ENCODE data around the gene PLGLB1. TPM values are rescaled to one million over a fixed set of nuclear protein-coding genes. Genes with fewer than 3 reads are reported as not detected.
A peak's percentile ranks its signal among the peaks of the same experiment; 100 is the strongest.
"Not testable (repeated sequence)": the region's sequence is repeated elsewhere in the genome, so short reads cannot be mapped to it uniquely, and the experiment has no call there.

The PLGLB1 gene
- total RNA-seq (10 to 100 TPM; 21.0 to 23.6 TPM), polyA plus RNA-seq (1 to 10 TPM in 1 of 3 donors, under 1 TPM in 2; 0.37 to 2.6 (median 0.49) TPM), total RNA-seq (0.49 to 4.8 (median 1.2) reads per million in 6 experiments)

GRCh38 chr2:87021744-87022143 lies at the start of gene PLGLB1:
Gene PLGLB1 (minus strand): TSS chr2:87021844. CDS start chr2:87021783, 61 bp downstream.
- ATAC-seq, H3K9me3 Mint-ChIP-seq, H3K36me3 Mint-ChIP-seq, POLR2A ChIA-PET, H3K27me3 Mint-ChIP-seq, DNase-seq, H3K4me1 Mint-ChIP-seq, H3K4me3 Mint-ChIP-seq, H3K27ac Mint-ChIP-seq: not testable (repeated sequence)

GRCh38 chr2:87064305-87064704 lies 42.7 kb upstream of the PLGLB1 start:
- Mint-ChIP-seq H3K4me1 (peaks cover 12 to 27% (median 18%) of the 10 kb centered on the region in 4 donors), H3K4me3 (peak overlapping the region in 1 of 10 donors; percentile 6)
- DNase-seq, H3K9me3 Mint-ChIP-seq, POLR2A ChIA-PET, H3K36me3 Mint-ChIP-seq, H3K27me3 Mint-ChIP-seq, H3K27ac Mint-ChIP-seq, ATAC-seq: not testable (repeated sequence)

- H3K4me1 Mint-ChIP-seq: peaks cover 12 to 24% (median 18%) of the 10 kb centered on the region in 4 donors
- DNase-seq, POLR2A ChIA-PET, H3K9me3 Mint-ChIP-seq, H3K4me3 Mint-ChIP-seq, H3K36me3 Mint-ChIP-seq, ATAC-seq, H3K27me3 Mint-ChIP-seq: not testable (repeated sequence)
- peak overlapping the region in 1 of 10 donors; percentile 25 for H3K27ac Mint-ChIP-seq
Measured at GRCh38 chr2:87063431-87063830, 41.8 kb upstream of the PLGLB1 start.

- POLR2A ChIA-PET, H3K4me3 Mint-ChIP-seq, DNase-seq, H3K27ac Mint-ChIP-seq, H3K27me3 Mint-ChIP-seq, H3K36me3 Mint-ChIP-seq, H3K9me3 Mint-ChIP-seq, ATAC-seq, H3K4me1 Mint-ChIP-seq: not testable (repeated sequence)
Measured at GRCh38 chr2:87061519-87061918, 39.9 kb upstream of the PLGLB1 start.

- H3K36me3 Mint-ChIP-seq: peaks cover 0 to 11% (median 0%) of the 10 kb centered on the region in 3 donors
- POLR2A ChIA-PET, H3K4me1 Mint-ChIP-seq, H3K27me3 Mint-ChIP-seq, H3K9me3 Mint-ChIP-seq, H3K4me3 Mint-ChIP-seq, DNase-seq, H3K27ac Mint-ChIP-seq: not testable (repeated sequence)
- ATAC-seq: peak; percentile 56 to 75
Measured at GRCh38 chr2:87057606-87058005, 36.0 kb upstream of the PLGLB1 start.

GRCh38 chr2:87056843-87057242 lies 35.2 kb upstream of the PLGLB1 start:
- ATAC-seq, DNase-seq, H3K4me1 Mint-ChIP-seq, POLR2A ChIA-PET, H3K27me3 Mint-ChIP-seq, H3K9me3 Mint-ChIP-seq, H3K27ac Mint-ChIP-seq, H3K4me3 Mint-ChIP-seq: not testable (repeated sequence)
- H3K36me3 Mint-ChIP-seq: peaks cover 0 to 14% (median 0%) of the 10 kb centered on the region in 3 donors

GRCh38 chr2:87056435-87056834 lies 34.8 kb upstream of the PLGLB1 start:
- H3K36me3 Mint-ChIP-seq: peaks cover 0 to 18% (median 0%) of the 10 kb centered on the region in 3 donors
- peak in 1 of 2 donors; percentile 33 for ATAC-seq
- H3K4me3 Mint-ChIP-seq, POLR2A ChIA-PET, H3K27ac Mint-ChIP-seq, H3K4me1 Mint-ChIP-seq, DNase-seq, H3K9me3 Mint-ChIP-seq, H3K27me3 Mint-ChIP-seq: not testable (repeated sequence)

- H3K36me3 Mint-ChIP-seq: peaks cover 0 to 33% (median 3%) of the 10 kb centered on the region in 3 donors
- peak overlapping the region in 5 of 10 donors; percentile 4 to 76 (median 23) for H3K27ac Mint-ChIP-seq
- H3K9me3 Mint-ChIP-seq, H3K4me3 Mint-ChIP-seq, POLR2A ChIA-PET, H3K4me1 Mint-ChIP-seq, H3K27me3 Mint-ChIP-seq, DNase-seq, ATAC-seq: not testable (repeated sequence)
Measured at GRCh38 chr2:87054375-87054774, 32.7 kb upstream of the PLGLB1 start.

- POLR2A ChIA-PET, H3K4me3 Mint-ChIP-seq, H3K4me1 Mint-ChIP-seq, H3K27ac Mint-ChIP-seq, H3K9me3 Mint-ChIP-seq, H3K36me3 Mint-ChIP-seq, H3K27me3 Mint-ChIP-seq: not testable (repeated sequence)
- DNase-seq: peak in 4 of 10 donors; percentile 1 to 31 (median 8)
- ATAC-seq: peak in 1 of 2 donors; percentile 52
Measured at GRCh38 chr2:87041321-87041978, 19.8 kb upstream of the PLGLB1 start.

- H3K27ac Mint-ChIP-seq, H3K4me3 Mint-ChIP-seq, POLR2A ChIA-PET: not testable (repeated sequence)
Measured at GRCh38 chr2:87028607-87029006, 7.0 kb upstream of the PLGLB1 start.

GRCh38 chr2:87026816-87027215 lies 5.2 kb upstream of the PLGLB1 start:
- H3K27me3 Mint-ChIP-seq, ATAC-seq, H3K9me3 Mint-ChIP-seq, H3K36me3 Mint-ChIP-seq, H3K4me3 Mint-ChIP-seq, DNase-seq, H3K27ac Mint-ChIP-seq, POLR2A ChIA-PET, H3K4me1 Mint-ChIP-seq: not testable (repeated sequence)

More at GRCh38 chr2:87028607-87029006, 7.0 kb upstream of the PLGLB1 start:
- not testable (repeated sequence) for H3K27me3 Mint-ChIP-seq, H3K4me1 Mint-ChIP-seq, H3K36me3 Mint-ChIP-seq, H3K9me3 Mint-ChIP-seq, DNase-seq, ATAC-seq

- H3K36me3 Mint-ChIP-seq, DNase-seq, POLR2A ChIA-PET, H3K4me3 Mint-ChIP-seq, H3K9me3 Mint-ChIP-seq, H3K4me1 Mint-ChIP-seq, H3K27me3 Mint-ChIP-seq, H3K27ac Mint-ChIP-seq, ATAC-seq: not testable (repeated sequence)
Measured at GRCh38 chr2:87025927-87026326, 4.3 kb upstream of the PLGLB1 start.

GRCh38 chr2:87023988-87024615 lies 2.5 kb upstream of the PLGLB1 start:
- H3K9me3 Mint-ChIP-seq, POLR2A ChIA-PET, DNase-seq, H3K36me3 Mint-ChIP-seq, ATAC-seq, H3K27me3 Mint-ChIP-seq, H3K4me3 Mint-ChIP-seq, H3K27ac Mint-ChIP-seq, H3K4me1 Mint-ChIP-seq: not testable (repeated sequence)
